ENCODE results near the gene WASHC1.
"Not testable (repeated sequence)": the region's sequence is repeated elsewhere in the genome, so short reads cannot be mapped to it uniquely, and the experiment has no call there.

WASHC1 gene

GRCh38 chr9:14129-14809 lies 15.0 kb downstream of the WASHC1 start:
- not testable (repeated sequence) for DNase-seq (ENCODE audit: low read depth in 2 of 2)

- peak; percentile 72 to 84 for DNase-seq (ENCODE audit: low read depth in 2 of 2)
Measured at GRCh38 chr9:11206-11605, 18.1 kb downstream of the WASHC1 start.

GRCh38 chr9:10653-11053 lies 18.6 kb downstream of the WASHC1 start:
- DNase-seq (ENCODE audit: low read depth in 2 of 2): not testable (repeated sequence)

GRCh38 chr9:10207-10606 lies 19.0 kb downstream of the WASHC1 start:
- not testable (repeated sequence) for DNase-seq (ENCODE audit: low read depth in 2 of 2)

All from stimulated activated CD8-positive, alpha-beta memory T cell treated with anti-CD3 and anti-CD28 coated beads, Interleukin-2, amount 100 ng/mL, for 48 hours (primary cell).